OCI-LY3 (cell line): ENCODE results near the gene MACROD2.

ENCODE experiments used
- H2AFZ ChIP-seq: fragments of 200-600, 300-600 bp; shearing (Covaris generic); 2 replicates; pipeline ENCODE4 v1.6.0; 2014; ENCODE audit warnings: antibody characterized with exemption, low read depth, low read length
- H3K27ac ChIP-seq: fragments of 200-600, 300-600 bp; sonication (generic); 2 replicates; pipeline ENCODE4 v1.5.1; 2014; ENCODE audit warnings: mild to moderate bottlenecking, low read length, moderate library complexity, mixed read lengths
- H3K27me3 ChIP-seq: fragments of 200-600, 300-600 bp; sonication (generic); 2 replicates; pipeline ENCODE4 v1.6.1; 2014; ENCODE audit warnings: low read depth, low read length, mixed read lengths
- H3K36me3 ChIP-seq: fragments of 200-600, 300-600 bp; sonication (generic); replicated peaks from 2 replicates; pipeline ENCODE3; 2014; ENCODE audit warnings: low read depth, low read length, mixed read lengths
- H3K4me1 ChIP-seq: fragments of 300-600, 200-600 bp; sonication (generic); 2 replicates; pipeline ENCODE4 v1.6.1; 2014; ENCODE audit warnings: low read length, mixed read lengths
- H3K4me2 ChIP-seq: fragments of 200-600, 300-600 bp; sonication (generic); 2 replicates; pipeline ENCODE4 v1.6.1; 2014; ENCODE audit warnings: low read length, mixed read lengths
- H3K4me3 ChIP-seq: fragments of 300-600, 200-600 bp; sonication (generic); 2 replicates; pipeline ENCODE4 v1.5.1; 2014; ENCODE audit warnings: antibody characterized with exemption, mild to moderate bottlenecking, low read length, moderate library complexity
- H3K79me2 ChIP-seq: fragments of 300-600, 200-600 bp; shearing (Covaris generic); 2 replicates; pipeline ENCODE4 v1.6.1; 2014; ENCODE audit warnings: mild to moderate bottlenecking, low read length, mixed read lengths
- H3K9ac ChIP-seq: fragments of 300-600, 200-600 bp; shearing (Covaris generic); 2 replicates; pipeline ENCODE4 v1.6.0; 2014; ENCODE audit warnings: mild to moderate bottlenecking, low read length, moderate library complexity
- H3K9me3 ChIP-seq: fragments of 200-600, 300-600 bp; shearing (Covaris generic); 2 replicates; pipeline ENCODE4 v1.6.1; 2014; ENCODE audit warnings: low read length, mixed read lengths; ENCODE audit not compliant: insufficient read depth
- H4K20me1 ChIP-seq: fragments of 200-600, 300-600 bp; sonication (generic); 2 replicates; pipeline ENCODE4 v1.6.1; 2016; ENCODE audit warnings: low read length, mixed read lengths; ENCODE audit not compliant: insufficient read depth
- EZH2phosphoT487 ChIP-seq: fragments of 200-600 bp; shearing (Covaris generic); IDR thresholded peaks from 2 replicates; pipeline ENCODE4 v1.6.1; 2018; ENCODE audit warnings: antibody characterized with exemption, mixed run types, low read depth
- TF ChIP-seq, protein P1 (sequence below): fragments of 200-600, 300-600 bp; sonication (generic); IDR thresholded peaks from 2 replicates; pipeline ENCODE4 v1.5.1; 2014; ENCODE audit warnings: antibody characterized with exemption, low read length, low read depth

Gene MACROD2

DNA sequence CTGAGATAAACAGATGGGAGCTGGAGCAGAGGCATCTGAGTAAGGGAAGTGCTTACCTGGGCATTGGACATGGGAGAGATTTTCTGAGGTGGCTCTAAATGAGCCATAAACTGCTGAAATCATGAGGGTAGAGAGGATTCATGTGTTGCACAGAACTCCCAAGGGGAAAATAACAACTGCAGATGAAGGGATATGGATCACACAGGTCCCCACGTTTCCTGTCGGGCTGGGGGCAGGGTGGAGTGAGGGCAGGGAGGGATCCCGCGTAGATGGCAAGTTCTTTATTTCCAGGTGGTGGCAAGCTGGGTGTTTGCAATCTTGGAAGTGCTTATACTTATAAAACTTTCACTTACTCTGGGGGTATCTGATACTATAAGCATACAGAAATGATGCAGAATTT, 764.7 kb downstream of the MACROD2 start:
- H3K36me3 ChIP-seq: no peaks in the 10 kb centered on the region
- TF ChIP-seq, protein P1, sequence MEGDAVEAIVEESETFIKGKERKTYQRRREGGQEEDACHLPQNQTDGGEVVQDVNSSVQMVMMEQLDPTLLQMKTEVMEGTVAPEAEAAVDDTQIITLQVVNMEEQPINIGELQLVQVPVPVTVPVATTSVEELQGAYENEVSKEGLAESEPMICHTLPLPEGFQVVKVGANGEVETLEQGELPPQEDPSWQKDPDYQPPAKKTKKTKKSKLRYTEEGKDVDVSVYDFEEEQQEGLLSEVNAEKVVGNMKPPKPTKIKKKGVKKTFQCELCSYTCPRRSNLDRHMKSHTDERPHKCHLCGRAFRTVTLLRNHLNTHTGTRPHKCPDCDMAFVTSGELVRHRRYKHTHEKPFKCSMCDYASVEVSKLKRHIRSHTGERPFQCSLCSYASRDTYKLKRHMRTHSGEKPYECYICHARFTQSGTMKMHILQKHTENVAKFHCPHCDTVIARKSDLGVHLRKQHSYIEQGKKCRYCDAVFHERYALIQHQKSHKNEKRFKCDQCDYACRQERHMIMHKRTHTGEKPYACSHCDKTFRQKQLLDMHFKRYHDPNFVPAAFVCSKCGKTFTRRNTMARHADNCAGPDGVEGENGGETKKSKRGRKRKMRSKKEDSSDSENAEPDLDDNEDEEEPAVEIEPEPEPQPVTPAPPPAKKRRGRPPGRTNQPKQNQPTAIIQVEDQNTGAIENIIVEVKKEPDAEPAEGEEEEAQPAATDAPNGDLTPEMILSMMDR: no peak
- no peak for TF ChIP-seq EZH2phosphoT487
- no peak overlapping the region for H2AFZ ChIP-seq
- no peaks in the 10 kb centered on the region for H3K79me2 ChIP-seq
- H3K9ac ChIP-seq: no peak overlapping the region
- H3K27me3 ChIP-seq: no peaks in the 10 kb centered on the region
- peaks cover 5% of the 10 kb centered on the region for H3K4me1 ChIP-seq
- no peak overlapping the region for H3K27ac ChIP-seq
- H3K9me3 ChIP-seq: no peaks in the 10 kb centered on the region
- H3K4me3 ChIP-seq: no peak overlapping the region
- H4K20me1 ChIP-seq: no peaks in the 10 kb centered on the region
- H3K4me2 ChIP-seq: no peak overlapping the region

DNA sequence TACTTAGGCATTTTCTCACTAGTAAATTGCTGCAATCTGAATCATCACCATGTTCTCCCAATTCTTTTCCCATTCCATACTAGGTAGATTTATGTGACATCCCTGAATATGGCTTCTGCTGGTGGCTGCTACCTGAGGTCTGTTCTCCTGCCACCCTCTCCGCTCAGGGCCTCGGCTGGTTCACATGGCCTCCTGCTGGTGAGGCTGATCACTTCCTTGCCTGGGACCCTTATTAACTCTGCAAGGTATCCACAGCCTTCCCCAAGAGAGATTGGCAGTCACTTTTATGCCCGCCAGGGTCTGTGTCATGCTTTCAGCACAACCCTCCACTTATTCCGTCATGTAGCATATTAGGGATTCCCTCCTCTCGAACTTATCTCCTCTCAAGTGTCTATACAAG, 766.6 kb downstream of the MACROD2 start:
- H2AFZ ChIP-seq: no peak overlapping the region
- H3K9ac ChIP-seq: no peak overlapping the region
- no peak overlapping the region for H3K27ac ChIP-seq
- H3K4me2 ChIP-seq: no peak overlapping the region
- H3K36me3 ChIP-seq: no peaks in the 10 kb centered on the region
- no peaks in the 10 kb centered on the region for H3K27me3 ChIP-seq
- peaks cover 5% of the 10 kb centered on the region for H3K4me1 ChIP-seq
- H3K9me3 ChIP-seq: no peaks in the 10 kb centered on the region
- no peak overlapping the region for H3K4me3 ChIP-seq
- H4K20me1 ChIP-seq: no peaks in the 10 kb centered on the region
- H3K79me2 ChIP-seq: no peaks in the 10 kb centered on the region
- TF ChIP-seq, protein P1: no peak
- no peak for TF ChIP-seq EZH2phosphoT487

DNA sequence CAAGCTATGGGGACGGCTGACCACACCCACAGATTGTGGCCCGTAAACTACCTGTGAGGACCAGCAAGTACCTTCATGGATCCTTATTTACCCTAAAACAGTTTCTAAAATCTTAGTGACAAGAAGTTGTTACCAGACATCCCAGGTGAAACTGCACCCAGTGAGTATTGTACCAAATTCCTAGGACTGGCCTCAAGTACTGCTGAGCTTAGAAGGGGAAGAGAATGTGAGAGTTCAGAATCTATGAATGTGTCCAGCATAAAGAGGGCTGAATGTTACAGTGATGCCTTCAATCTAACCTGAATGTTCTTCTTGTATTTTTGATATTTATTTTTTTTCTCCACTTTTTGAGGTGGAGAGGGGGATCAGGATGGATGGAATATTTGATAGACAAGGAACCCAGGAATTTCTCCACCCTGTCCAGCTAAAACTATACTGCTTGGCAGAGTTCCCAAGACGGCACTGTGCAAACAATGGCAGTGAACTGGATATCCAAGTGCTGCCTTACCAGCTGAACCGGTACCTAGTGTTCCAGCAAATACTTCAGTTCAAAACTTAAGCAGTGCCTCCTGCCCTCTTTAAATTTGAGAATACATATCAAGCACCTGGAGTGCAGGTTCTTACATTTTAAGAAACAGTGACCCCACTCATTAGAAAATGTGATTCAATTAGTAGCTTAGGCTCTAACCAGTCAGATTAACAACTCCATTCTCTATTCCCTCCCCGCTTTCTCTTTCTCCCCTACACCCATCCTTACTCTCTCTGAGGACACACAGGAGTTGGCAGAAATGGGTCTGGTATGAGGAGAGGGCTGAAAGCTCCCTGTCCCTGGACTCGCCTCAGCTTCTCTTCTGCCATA, 769.4 kb downstream of the MACROD2 start:
- peaks cover 5% of the 10 kb centered on the region for H3K4me1 ChIP-seq
- H3K27me3 ChIP-seq: no peaks in the 10 kb centered on the region
- no peaks in the 10 kb centered on the region for H3K79me2 ChIP-seq
- no peak overlapping the region for H2AFZ ChIP-seq
- no peak overlapping the region for H3K9ac ChIP-seq
- H3K27ac ChIP-seq: no peak overlapping the region
- no peak overlapping the region for H3K4me3 ChIP-seq
- TF ChIP-seq, protein P1: no peak
- no peak for TF ChIP-seq EZH2phosphoT487
- no peaks in the 10 kb centered on the region for H3K9me3 ChIP-seq
- H3K36me3 ChIP-seq: no peaks in the 10 kb centered on the region
- H3K4me2 ChIP-seq: no peak overlapping the region
- H4K20me1 ChIP-seq: no peaks in the 10 kb centered on the region

DNA sequence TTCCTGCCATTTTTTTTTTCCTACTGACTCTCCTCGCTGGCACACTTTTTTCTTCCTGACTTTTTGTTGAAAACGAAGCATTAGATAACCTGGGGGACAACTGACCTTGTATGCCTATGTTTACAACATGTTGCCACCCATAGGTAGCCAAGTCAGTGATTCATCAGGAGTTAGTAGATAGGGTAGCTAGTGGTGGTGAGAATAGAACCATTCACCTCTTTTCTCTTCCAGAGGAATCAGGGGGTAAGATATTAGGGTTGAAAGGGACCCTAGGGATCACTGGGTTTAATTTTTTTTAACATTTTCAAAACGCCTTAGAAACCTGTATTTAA, 770.0 kb downstream of the MACROD2 start:
- Histone ChIP-seq H3K4me2 (no peak overlapping the region), H3K27ac (no peak overlapping the region), H3K27me3 (no peaks in the 10 kb centered on the region), H3K4me3 (no peak overlapping the region), H3K9me3 (no peaks in the 10 kb centered on the region), H3K9ac (no peak overlapping the region), H4K20me1 (no peaks in the 10 kb centered on the region), H3K79me2 (no peaks in the 10 kb centered on the region), H3K4me1 (peaks cover 5% of the 10 kb centered on the region), H2AFZ (no peak overlapping the region), H3K36me3 (no peaks in the 10 kb centered on the region)
- TF ChIP-seq EZH2phosphoT487: no peak
- TF ChIP-seq, protein P1: no peak
